ENCODE results near the gene KLF13.
A peak's percentile ranks its signal among the peaks of the same experiment; 100 is the strongest.

GRCh38 chr15:31327669-31328427, 1.2 kb downstream of the KLF13 start:
- TF ChIP-seq BACH1 (IDR thresholded peaks at IDR 0.05; ENCODE audit: borderline replicate concordance) (peak; percentile 30; the same call in 1 of the 2 replicates), CTCF (IDR thresholded peaks at IDR 0.05 in 2 of 3, conservative IDR thresholded peaks at IDR 0.05 in 1 of 3; ENCODE audit: control insufficient read depth in 2 of 3, extremely low read depth in 1 of 3, insufficient read depth in 1 of 3, low read depth in 3 of 3, low read length in 3 of 3) (no peak), CHD2 (IDR thresholded peaks at IDR 0.05; ENCODE audit: borderline replicate concordance, low read depth, low read length) (no peak), MEF2B (IDR thresholded peaks at IDR 0.05; ENCODE audit: partially characterized antibody, poor library complexity, severe bottlenecking) (no peak), MXI1 (IDR thresholded peaks at IDR 0.05; ENCODE audit: low read depth, low read length) (no peak; the same call in 1 of the 2 replicates)
